Stimulated activated CD8-positive, alpha-beta memory T cell treated with anti-CD3 and anti-CD28 coated beads, Interleukin-15, amount 100 ng/mL, for 1 hour (primary cell): ENCODE results near the gene FBF1.
"Not testable (repeated sequence)": the region's sequence is repeated elsewhere in the genome, so short reads cannot be mapped to it uniquely, and the experiment has no call there.

ENCODE experiments used
- DNase-seq: peaks from one replicate; pipeline ENCODE4 v3.0.0-alpha.2; 2020; ENCODE audit warnings: low read depth

The FBF1 gene

DNA sequence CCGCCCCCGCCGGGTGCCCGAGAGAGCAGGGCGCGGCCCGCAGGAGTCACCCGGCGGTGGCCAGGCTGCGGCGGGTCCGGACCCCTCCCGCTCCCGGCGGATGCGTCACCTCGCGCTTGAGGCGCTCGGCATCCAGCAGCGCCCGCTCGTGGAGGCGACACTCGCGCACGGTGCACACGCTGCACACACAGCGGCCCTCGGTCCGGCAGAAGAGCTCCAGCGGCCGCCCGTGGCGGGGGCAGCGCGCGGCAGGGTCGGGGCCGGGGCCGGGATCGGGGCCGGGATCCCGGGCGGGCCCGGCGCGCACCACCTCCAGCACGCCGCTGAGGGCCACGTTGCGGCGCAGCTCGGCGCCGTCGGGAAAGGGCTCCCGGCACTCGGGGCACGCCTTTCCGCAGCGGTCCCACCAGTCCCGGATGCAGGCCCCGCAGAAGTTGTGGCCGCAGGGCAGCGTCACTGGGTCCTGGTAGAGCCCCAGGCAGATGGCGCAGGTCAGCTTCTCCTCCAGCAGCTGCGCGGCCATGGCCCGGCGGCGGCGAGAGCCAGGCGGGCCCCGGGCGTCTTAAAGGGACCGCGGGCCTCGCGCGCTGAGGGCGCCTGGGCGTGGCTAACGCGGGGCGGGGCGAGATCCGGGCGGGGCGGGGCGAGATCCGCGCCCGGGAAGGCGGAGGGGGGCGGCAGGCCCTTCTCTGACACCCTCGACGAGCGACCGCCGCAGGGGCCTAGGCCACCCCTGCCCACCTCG lies 44.3 kb downstream of the FBF1 start, which contains the start of gene TRIM65:
TRIM65 (minus strand) TSS at position 537 of the 745 bp plus-strand sequence; CDS start at position 523, 14 bp downstream.
- peak; percentile 52 for DNase-seq

- DNase-seq, result no peak
These were observed 45.3 kb downstream of the FBF1 start for GRCh38 chr17:75895370-75896155.

DNA sequence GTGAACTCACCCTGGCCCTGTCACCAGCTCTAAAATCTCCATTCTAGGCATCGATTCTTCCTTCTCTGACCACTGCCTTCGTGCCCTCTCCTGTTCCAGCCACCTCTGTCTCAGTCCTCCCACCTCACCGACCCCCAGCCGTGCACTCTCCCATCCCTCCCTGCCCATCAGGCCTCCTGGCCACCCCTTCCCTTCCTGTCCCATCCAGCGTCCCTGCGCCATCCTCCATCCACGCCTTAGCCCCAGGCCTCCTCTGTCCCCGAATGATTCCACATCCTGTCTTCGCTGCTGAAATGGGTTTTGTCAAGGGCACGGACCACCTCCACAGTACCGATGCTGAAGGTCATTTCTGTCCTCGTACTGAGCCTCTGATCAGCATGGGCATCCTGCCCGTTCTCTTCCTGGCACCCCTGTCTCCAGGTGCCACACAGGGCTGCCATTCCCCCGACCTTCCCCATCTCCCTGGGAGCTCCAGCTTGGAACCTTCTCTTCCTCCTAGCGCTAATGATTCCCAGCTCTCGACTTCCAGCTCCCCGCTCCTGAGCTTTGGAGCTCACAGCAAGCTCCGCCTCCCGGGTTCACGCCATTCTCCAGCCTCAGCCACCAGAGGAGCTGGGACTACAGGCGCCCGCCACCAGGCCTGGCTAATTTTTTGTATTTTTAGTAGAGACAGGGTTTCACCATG lies 46.7 kb downstream of the FBF1 start:
- no peak for DNase-seq

DNA sequence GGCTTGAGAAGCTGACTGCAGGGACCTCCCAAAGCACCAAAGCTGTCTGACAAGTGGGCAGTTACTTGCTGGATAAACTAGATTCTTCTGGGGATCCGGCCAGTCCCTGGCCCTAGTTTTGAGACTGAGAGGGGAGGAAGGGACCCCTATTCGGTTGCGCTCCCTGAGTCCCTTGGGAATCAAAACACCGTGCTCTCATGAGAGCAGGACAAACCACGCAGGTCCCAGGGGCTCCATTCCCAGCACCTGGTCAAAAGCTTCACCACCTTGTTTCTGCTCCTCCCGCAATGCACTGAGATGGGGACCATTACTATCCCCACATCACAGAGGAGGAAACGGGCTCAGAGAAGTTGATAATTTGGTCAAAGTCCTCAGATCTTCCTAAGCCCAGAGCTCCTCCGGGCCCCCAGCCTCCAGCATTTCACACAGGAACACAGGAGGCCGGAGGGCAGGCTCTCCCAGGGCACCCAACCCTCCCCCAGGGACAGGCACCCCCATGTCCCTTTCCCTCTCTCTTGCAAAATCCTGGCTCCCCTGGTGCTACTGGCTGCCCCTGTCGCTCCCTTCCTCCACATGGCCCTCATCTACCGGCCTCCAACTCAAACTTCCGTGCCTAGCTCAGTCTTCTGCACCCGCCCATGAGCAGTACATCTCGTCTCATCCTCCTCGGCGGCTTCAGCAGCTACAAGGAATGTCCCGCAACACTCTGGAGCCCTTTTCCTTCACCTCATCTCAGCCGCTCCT lies 47.4 kb downstream of the FBF1 start:
- no peak for DNase-seq

DNA sequence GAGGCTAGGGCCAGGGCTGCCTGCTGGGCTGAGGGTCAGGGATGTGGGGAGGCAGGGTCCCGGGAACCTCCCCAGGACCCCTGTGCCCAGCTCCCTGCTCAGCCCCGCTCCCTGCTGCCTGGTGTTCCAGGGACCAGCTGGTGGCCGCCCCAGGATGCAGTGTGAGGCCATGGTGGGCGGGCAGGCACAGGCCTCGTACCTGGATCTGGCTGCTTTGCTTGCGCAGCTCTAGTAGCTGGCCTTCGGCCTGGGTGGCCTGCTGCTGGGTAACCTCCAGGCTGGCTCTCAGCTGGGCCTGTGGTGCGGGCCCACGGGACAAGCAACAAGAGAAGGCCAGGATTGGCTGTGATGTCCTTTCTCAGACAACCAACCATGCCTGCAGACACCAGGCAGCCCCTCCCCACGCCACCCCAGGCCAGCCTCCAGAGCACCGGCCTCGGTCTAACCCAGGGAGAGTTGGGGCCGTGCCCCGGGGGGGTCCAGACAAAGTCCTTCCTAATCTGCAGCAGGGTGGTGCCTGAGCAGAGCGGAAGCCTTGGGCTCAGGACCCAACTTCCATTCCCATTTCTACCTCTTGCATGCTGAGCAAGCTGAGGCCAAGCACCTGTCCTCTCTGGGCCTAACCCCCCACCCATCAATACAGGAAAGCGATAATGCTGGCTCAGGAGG lies 48.2 kb downstream of the FBF1 start:
- DNase-seq, result no peak

GRCh38 chr17:75891605-75892555 lies 49.0 kb downstream of the FBF1 start:
- DNase-seq, result no peak

DNA sequence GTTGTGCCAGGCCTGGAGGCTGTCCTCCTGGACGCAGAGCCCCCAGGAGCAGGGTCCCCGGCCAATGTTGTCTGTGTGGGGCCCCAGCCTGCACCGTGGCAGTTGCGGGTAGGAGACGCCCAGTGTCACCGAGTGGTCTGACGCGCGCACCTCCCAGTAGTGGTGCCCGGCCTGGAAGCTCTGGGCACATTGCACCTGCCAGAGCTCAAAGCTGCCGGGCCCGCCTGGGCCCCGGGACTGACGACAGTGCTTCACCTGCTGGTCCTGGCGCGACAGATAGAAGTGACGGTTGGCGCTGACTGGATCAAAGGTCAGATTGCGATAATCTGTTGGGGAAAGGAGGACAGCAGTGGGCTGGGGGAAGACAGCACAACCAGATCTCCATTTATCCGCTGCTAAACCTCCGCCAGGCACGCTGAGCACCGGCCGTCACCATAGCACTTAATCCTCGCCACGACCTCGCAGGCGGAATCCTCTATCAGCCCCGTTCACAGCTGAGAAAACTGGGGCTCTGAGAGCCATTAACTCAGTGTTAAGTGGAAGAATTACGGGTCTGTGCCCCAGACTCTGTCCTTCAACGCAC lies 49.7 kb downstream of the FBF1 start:
- no peak for DNase-seq

GRCh38 chr17:75889454-75889853 lies 51.4 kb downstream of the FBF1 start:
- DNase-seq, result no peak

- DNase-seq, result no peak
These were observed 52.4 kb downstream of the FBF1 start for GRCh38 chr17:75888484-75888883.

GRCh38 chr17:75885860-75886259 lies 55.0 kb downstream of the FBF1 start:
- not testable (repeated sequence) for DNase-seq

DNA sequence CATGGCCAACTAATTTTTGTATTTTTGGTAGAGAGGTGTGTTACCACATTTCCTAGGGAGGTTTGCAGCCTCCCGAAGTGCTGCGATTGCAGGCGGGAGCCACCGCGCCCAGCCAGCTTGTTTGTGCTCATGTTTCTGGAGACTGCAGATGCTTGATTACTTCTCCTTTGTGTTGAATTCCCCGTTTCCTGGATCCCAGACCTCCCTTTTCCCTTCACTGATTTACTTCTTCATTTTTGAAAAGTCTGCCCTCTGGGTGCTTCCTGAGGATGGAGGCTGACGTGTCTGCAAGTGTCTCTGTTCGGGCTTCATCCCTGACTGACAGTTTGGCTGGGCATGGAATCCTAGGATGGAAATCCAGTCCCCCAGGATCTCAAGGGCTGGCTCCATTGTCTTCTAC lies 55.4 kb downstream of the FBF1 start:
- no peak for DNase-seq

DNA sequence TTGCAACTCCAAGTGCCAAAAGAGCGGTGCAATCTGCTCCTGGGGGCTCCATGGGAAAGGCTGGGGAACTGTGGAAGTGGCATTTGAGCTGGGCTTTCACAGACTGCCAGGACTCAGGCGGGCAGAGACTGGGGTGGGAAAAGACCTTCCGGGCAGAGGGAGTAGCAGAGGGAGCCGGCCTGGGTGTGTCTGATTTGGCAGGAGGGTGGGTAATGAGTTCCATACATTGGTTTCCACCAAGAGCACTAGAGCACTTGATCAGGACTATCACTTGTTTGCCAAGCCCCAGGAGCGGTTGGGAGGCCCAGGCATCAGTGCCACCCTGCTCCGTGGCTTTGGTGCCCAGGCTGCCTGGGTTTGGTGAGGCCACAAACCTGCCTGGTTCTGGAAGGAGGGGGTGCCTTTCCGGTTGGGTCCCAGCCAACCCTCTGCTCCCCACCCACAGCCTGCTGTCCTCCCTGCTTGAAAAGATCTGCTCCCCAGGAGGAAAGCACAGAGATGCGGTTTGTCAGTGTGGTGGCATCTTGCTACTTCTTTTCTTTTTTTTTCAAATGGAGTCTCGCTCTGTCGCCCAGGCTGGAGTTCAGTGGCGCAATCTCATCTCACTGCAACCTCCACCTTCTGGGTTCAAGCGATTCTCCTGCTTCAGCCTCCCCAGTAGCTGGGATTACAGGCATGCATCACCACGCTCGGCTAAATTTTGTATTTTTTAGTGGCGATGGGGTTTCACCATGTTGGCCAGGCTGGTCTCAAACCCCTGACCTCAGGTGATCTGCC lies 59.0 kb downstream of the FBF1 start:
- DNase-seq, result no peak

DNA sequence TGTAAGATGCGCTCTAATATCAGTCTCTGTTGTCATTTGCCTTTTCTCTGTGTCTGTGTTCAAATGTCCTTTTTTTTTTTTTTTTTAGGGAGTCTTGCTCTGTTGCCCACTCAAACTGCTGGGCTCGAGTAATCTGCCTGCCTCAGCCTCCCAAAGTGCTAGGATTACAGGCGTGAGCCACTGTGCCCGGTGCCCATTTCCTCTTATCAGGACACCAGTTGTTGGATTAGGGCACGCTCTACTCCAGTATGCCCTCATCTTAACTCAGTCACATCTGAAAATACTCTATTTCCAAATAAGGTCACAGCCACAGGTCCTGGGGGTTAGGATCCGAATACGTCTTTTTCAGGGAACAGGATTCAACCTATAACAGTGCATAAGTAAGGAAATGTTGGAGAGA lies 60.6 kb downstream of the FBF1 start:
- DNase-seq, result no peak

- no peak for DNase-seq
These were observed 62.5 kb downstream of the FBF1 start, which contains the start of gene TRIM47 for GRCh38 chr17:75878174-75878998. Gene TRIM47 (minus strand): TSS chr17:75878581. CDS start chr17:75878548, 33 bp downstream.

DNA sequence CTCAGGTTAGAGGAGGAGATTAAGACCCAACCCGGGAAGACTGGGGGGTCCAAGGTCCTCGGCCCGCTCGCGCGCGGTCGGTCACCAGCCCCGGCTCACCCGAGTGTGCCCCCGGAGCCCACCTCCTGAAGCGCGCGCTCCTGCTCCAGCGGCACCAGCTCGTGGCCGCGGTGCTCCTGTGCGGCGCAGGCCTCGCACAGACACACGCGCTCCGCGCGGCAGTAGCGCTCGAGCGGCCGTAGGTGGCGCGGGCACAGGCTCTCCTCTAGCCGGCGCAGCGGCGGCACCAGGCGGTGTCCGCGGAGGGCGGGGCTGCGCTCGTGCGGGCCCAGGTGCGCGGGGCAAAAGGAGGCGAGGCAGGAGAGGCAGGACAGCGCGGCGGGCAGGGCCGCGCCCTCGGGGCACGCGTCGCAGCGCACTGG lies 63.1 kb downstream of the FBF1 start:
- DNase-seq, result peak; percentile 46

GRCh38 chr17:75876938-75877751 lies 63.7 kb downstream of the FBF1 start:
- DNase-seq, result no peak
